KG1 (cell line): ENCODE results near the gene FARP2.
"Not testable (repeated sequence)": the region's sequence is repeated elsewhere in the genome, so short reads cannot be mapped to it uniquely, and the experiment has no call there.

ENCODE experiments used
- DNase-seq: peaks from one replicate; lab custom pipeline; 2025; lab: John Stamatoyannopoulos, UW

FARP2 gene

DNA sequence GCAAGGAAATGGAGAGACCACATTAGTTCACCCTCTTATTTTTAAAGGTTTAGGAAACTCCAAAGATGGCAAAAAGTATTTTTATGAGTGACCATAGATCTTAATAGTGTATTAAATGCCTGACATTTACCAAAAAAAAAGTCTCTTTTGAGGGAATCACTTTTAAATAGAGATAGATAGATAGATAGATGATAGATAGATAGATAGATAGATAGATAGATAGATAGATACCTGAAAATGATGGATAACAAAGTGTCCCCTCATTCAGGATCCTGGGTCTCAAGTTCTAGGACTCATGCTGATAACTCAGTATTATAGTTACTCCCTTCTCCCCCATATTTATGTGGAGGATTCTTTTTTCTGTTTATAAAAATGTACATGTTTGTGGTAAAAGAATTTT is 52.8 kb downstream of the FARP2 start:
- no peak for DNase-seq

DNA sequence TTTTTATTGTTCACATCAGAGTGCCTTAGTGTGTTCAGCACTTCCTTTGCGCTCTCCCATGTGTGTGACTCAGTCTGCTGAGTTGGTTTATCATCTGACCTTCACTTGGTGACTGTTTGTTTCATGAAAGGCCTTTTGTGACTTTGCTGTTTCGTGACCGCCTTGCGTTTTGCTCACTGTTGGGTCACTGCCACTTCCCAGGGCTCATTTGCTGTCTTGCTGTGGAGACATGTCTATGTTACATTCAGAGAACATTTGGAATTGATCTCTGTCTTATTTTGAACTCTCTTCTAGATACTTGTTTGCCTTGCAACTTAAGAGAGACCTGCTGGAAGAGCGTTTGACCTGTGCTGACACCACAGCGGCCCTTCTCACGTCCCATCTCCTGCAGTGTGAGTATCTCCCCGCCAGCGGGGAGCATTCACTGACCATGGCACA is 54.7 kb downstream of the FARP2 start:
- DNase-seq, result no peak

DNA sequence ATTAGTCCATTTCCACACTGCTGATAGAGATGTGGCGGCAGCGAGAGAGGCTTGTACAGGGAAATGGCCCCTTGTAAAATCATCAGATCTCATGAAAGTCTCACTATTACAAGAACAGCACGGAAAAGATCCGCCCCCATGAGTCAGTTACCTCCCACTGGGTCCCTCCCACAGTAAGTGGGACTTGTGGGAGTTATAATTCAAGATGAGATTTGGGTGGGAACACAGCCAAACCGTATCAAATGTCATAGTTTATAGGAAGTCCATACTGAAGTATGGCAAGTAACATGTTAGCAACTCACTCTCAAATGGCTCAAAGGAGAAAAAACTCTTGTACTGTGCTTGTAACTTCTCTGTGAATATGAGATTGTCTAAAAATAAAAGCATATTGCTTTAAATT is 56.1 kb downstream of the FARP2 start:
- no peak for DNase-seq

DNA sequence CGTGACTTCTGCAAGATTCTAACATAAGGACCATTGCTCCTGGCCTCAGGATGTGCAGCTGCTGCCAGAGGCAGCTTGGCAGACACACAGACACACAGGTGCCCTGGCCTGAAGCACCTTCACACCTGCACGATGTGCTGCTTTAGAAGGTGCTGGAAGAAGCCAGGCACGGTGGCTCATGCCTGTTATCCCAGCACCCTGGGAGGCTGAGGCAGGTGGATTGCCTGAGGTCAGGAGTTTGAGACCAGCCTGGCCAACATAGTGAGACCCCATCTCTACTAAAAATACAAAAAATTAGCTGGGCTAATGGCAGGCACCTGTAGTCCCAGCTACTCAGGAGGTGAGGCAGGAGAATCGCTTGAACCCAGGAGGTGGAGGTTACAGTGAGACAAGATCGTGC is 57.4 kb downstream of the FARP2 start:
- DNase-seq, result not testable (repeated sequence)

DNA sequence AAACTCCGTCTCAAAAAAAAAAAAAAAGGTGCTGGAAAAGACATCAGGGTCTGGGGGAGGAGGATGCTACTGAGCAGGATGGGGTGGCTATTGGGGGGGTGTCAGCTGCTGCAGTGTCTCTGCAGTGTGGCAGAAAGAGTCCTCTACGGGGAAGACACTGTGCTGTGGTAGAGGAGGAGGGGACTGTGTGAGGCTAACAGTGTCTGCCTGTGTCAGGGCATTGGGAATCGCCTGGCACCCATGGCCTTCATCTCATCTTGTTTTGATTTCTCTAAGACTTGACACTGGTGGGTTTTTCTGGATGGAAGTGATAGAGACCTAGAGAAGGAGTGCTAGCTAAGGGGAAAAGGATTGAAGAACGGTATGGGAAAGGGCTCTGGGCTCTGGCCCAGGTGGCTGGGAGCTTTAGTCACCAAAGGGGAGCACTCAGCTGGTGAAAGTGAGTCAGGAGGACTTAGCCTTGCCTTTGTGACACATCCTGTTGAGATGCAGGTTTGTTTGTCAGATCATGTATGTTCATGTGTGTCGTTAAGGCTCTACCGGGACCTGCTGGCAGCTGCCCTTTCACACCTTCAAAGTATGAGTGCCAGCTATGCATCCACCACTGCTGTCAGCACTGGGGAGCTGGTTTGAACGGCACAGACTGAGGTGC is 58.0 kb downstream of the FARP2 start:
- no peak for DNase-seq

DNA sequence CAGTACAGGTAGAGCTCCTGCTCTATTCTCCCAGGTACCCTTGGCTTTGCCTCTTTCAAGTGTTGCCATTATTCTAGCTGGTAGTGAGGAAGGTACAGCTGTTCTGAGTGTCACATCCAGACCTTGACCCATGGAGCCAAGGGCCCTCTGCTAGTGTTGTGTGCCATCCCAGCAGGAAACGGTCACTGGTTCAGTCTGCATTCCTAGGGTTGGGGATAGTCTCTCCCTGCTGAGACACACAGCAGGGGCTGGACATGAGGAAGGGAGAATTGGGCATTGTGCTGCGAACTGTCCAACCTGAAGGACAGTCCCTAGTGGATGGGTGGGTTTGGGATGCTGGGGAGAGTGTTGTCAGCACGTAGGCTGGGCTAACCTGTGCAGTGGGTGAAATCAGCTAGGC is 59.1 kb downstream of the FARP2 start:
- no peak for DNase-seq

DNA sequence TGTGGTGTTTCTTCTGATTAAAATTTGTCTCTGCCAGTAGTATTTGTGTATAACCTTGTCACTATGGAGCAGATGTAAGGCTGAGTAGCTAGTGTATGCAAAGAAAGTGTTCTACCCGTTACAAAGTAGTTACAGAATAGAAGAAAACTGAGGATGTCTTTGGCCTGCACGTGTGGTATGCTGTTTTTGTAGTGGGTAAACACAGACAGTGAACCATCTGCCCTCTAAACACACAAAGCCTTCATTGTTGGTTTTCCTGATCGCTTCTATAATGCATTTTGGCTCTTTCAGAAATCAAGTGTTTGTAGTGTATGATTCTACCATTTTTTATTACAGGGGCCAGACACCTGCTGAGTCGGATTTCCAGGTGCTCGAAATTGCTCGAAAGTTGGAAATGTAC is 61.5 kb downstream of the FARP2 start:
- DNase-seq, result no peak

DNA sequence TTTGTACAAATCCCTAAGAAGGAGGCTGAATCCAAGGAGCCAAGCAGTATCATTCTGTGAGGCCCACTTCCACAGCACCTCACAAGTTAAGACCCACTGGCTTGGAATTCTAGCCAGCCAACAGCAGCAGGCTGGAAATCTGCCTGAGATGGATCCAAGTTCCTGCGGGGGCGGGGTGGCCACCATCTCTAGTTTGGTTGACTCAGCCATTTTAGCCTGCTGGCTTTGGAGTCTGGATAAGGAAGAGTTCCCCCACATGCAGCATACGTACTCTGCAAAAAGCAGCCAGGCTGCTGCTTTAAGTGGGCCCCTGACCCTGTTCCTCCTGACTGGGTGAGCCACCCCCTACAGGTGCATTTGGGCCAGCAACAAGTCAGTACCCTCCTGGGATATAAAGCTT is 65.2 kb downstream of the FARP2 start:
- no peak for DNase-seq

DNA sequence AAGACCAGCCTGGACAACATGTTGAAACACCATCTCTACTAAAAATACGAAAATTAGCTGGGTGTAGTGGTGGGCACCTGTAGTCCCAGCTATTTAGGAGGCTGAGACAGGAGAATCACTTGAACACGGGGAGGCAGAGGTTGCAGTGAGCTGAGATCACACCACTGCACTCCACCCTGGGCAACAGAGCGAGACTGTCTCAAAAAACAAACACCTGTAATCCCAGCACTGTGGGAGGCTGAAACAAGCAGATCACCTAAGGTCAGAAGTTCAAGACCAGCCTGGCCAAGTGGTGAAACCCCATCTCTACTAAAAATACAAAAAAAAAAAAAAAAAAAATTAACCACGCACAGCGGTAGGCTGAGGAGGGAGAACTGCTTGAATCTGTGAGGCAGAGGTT is 65.9 kb downstream of the FARP2 start:
- not testable (repeated sequence) for DNase-seq

DNA sequence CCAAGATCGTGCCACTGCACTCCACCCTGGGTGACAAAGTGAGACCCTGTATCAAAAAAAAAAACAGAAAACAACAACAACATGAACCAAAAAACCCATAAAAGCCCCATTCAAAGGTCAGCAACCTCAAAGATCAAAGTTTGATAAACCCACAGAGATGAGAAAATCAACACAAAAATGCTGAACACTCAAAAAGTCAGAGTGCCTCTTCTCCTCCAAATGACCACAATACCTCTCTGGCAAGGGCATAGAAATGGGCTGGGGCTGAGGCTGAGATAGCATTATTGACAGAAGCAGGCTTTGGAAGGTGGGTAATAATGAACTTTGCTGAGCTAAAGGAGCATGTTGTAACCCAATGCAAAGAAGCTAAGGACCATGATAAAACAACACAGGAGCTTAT is 66.3 kb downstream of the FARP2 start:
- no peak for DNase-seq

DNA sequence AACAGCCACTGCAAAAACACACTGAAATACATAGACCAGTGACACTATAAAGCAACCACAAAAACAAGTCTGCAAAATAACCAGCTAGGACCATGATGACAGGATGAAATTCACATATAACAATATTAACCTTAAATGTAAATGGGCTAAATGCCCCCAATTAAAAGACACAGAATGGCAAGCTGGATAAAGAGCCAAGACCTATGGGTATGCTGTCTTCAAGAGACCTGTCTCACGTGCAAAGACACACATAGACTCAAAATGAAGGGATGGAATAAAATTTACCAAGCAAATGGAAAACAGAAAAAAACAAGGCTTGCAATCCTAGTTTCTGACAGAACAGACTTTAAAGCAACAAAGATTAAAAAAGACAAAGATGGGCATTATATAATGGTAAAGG is 67.4 kb downstream of the FARP2 start:
- DNase-seq, result not testable (repeated sequence)

DNA sequence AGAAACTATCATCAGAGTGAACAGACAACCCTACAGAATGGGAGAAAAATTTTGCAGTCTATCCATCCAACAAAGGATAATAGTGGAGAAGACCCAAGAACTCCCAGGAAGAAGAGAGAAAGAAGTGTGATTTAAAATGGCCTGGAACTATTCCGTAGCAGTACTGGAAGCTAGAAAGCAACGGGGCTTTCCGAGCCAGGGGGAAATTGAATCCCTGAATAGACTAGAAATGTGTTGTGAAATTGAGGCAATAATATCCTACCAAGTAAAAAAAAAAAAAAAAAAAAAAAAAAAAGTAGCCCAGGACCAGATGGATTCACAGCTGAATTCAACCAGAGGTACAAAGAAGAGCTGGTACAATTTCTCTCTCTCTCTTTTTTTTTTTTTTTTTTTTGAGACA is 69.3 kb downstream of the FARP2 start:
- no peak for DNase-seq

DNA sequence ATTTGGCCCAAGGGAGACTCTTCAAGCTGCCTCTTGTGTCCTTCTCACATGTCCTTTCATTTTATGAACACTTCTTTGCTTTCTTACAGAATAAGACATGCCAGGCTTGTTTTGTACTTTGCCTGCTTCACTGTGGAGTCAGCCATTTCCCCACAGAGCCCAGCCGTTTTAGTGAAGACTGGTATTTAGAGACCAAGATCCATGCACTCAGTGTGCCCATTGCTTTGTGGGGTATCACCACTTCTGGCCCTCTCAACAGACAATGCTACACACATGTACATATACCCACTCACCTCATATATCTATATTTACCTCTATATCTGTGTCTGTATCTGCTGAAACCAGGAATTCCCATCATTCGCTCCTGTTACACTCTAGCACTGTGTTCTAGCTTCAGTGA is 74.1 kb downstream of the FARP2 start:
- DNase-seq, result no peak

DNA sequence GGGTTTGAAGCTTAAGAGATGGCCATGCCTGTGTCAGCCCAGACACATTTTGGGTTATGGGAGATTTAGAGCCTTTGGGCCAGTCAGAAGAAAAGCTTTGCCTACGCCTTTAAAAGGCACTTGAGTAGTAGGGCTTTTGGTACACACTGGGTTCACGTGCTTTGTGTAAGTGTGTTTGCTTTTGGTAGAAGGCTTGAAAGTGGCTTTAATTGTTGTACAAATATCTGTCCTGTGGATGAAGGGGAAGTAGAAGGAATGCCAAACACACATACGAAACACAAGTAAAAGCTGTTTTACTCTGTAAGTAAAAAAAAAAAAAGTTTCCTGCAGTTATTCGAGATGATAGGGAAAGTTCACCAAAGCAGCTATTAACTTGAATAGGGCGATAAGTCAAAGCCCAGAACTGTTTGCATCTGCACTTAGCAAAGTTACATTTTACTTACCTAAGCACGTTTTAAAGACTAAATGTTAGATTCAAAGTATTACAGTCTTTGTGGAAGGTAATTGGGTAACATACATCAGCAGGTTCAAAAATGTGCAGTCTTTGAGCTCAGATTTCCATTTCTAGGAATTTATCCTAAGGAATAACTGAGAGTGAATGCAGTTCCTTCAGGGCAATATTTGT is 76.9 kb downstream of the FARP2 start:
- DNase-seq, result no peak

DNA sequence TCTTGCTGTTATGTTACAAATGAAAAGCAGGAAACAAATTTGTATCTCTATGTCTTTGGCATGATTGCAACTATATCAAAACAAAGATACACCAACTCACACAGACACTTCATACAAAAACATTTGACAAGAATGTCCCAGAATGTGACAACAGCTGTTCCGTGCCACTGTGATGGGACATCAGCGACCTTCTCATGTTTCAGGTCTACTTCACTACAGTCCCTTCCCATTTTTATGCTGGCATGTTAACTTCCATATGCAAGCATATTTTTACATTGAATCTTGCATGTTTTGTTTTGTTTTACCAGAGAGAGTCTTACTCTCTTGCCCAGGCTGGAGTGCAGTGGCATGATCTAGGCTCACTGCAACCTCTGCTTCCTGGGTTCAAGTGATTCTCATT is 81.1 kb downstream of the FARP2 start:
- no peak for DNase-seq

DNA sequence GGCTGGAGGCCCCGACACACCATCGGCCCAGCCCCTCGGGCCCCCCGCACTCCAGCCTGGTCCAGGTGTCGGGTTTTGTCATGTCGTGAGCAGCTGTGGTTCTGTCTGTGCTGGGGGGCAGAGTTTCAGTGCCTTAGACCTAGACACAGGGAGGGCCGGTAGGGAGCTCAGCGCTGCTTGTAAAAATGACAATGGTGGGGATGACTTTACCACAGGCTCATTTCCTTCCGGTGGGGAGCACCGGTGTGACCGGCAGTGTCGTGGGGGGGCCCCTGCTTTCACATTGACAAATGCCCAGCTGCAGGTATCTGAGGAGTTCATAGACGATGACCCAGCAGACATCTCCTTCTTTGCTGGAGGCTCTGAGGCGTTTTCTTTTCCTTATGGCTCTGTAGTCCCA is 85.4 kb downstream of the FARP2 start:
- DNase-seq, result no peak

DNA sequence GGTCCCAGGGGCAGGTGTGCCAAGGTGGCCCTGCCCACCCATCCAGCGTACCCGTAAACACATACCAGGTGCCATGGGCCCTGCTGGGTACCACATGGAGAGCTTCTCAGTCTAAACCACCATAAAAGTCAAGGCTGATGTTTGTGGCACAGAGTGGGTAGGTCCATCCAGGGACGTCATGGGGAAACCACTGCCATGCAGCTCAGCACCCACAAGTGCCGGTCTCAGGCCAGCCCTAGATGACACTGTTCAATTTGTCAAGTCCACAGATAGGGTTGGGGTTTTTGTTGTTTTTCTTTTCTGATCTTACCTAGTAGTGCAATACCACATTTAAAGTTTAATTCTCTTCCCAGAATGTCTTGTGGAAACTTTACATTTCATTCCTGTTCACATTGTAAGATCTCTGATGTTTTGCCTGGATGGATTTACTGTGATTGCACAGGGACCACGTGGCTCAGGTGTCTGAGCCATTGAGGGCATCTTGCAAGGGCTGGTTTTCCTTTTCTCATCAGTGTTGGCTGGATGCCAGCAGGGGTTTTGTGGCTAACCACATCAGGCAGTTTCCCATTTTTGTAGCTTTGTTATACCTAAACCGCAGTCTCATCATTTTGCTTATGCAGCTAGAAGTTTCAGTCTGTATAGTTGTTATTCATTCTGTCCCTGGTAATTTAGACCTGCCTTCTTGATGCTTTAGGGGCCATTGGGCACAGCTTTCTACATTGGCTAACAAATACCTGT is 87.6 kb downstream of the FARP2 start:
- DNase-seq, result peak; percentile 86

DNA sequence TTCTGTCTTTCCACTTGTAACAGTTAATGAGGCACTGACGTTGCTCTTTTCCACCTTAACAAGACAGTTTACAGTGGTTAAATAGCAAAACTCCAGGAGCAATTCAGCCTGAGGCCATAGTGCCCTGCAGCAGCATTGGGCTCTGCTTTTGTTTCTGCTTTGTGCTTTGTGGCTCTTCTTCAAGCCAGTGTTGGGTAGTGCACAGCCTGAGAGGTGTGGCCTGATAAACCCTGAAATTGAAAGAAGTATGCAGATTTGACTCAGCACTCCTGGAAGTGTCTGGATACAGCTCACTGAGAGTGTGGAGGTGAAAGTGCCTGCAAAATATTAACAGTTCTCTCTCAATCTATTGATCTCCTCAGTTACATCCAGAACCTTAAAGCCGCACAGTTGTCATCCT is 89.3 kb downstream of the FARP2 start:
- no peak for DNase-seq

DNA sequence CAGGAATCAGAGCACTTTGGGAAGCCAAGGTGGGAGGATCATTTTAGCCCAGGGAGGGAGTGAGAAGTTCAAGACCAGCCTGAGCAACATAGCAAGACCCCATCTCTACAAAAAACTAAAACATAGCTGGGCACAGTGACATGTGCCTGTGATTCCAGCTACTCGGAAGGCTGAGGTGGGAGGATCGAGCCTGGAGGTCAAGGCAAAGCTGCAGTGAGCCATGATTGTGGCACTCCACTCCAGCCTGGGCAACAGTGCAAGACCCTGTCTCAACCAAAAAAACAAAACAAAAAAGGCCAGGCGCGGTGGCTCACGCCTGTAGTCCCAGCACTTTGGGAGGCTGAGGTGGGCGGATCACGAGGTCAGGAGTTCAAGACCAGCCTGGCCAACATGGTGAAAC is 94.0 kb downstream of the FARP2 start:
- DNase-seq, result not testable (repeated sequence)

DNA sequence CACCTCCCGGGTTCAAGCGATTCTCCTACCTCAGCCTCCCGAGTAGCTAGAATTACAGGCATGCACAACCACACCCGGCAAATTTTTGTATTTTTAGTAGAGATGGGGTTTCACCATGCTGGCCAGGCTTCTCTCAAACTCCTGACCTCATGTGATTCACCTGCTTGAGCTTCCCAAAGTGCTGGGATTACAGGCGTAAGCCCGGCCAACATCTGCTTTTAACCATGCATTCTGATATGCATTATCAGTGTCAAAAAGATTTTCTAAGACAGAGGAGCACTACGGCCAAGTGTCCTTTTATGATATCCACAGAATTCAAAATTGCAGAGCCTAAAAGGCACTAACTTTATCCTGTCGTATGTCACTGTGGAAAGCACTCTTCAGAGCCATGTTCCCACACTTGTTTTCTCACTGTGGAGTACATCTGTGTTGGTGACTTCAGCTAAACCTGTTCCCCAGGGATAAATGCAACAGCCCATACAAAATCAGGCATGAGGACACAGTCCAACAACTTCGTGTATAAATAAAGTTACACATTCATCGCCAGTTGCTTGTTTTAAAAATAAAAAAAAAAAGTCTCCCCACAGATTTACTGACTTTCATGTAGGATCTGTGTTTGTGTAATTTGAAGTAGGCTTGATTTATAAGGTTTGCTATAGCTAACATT is 95.9 kb downstream of the FARP2 start:
- no peak for DNase-seq

DNA sequence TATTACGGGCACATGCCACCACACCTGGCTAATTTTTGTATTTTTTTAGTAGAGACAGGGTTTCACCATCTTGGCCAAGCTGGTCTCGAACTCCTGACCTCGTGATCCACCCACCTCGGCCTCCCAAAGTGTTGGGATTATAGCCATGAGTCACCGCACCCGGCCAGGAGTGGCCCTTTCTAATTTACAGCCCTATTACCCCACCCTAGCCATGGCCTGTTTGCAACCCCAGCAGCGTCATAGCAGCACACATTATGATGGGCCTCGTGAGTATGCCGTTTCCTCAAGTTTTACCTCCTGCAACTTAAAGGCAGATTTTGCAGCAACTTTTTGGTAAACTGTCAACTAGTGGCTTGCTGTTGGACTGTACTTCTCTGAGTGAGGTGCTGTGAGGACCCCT is 97.8 kb downstream of the FARP2 start:
- not testable (repeated sequence) for DNase-seq

DNA sequence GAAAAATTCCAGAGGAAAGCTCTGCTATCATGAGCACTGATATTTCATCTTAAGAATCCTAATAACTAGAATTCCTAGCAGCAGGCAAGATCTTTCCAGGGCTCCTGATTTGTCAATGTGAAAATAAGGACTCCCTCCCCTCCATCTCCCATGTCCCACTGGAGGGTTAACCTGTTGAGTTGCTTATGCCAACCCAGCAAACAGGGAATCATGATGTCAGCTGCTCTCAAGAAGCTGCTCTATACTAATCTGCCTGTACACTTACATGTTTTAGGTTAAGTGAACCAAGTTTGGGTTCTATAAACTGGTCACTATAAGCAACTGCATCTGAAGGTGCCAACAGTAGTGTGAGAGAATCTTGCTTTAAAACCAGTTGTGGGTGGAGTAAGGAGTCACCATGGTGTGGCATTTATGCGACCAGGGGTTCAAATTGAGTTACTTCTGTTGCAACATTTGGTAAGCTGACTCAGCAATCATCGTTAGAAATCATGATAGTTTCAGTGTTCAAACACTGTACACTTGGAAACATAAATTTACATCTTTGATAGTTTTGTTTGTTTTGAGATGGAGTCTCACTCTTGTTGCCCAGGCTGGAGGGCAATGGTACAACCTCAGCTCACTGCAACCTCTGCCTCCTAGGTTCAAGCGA is 98.9 kb downstream of the FARP2 start:
- DNase-seq, result no peak
